ENCODE results near the gene PPFIA1.
"Not testable (repeated sequence)": the region's sequence is repeated elsewhere in the genome, so short reads cannot be mapped to it uniquely, and the experiment has no call there.

Gene PPFIA1

GRCh38 chr11:70251659-70252321 lies 18.7 kb upstream of the PPFIA1 start:
- DNase-seq (ENCODE audit: low read depth in 2 of 3, low spot score in 2 of 3), result no peak

- DNase-seq (ENCODE audit: low read depth in 2 of 3, low spot score in 2 of 3), result no peak
Measured at GRCh38 chr11:70252844-70253243, 17.6 kb upstream of the PPFIA1 start.

- no peak for DNase-seq (ENCODE audit: low read depth in 2 of 3, low spot score in 2 of 3)
Measured at GRCh38 chr11:70255477-70256116, 14.9 kb upstream of the PPFIA1 start.

- DNase-seq (ENCODE audit: low read depth in 2 of 3, low spot score in 2 of 3), result not testable (repeated sequence)
Measured at GRCh38 chr11:70259077-70259476, 11.4 kb upstream of the PPFIA1 start.

GRCh38 chr11:70262951-70263350 lies 7.5 kb upstream of the PPFIA1 start:
- no peak for DNase-seq (ENCODE audit: low read depth in 2 of 3, low spot score in 2 of 3)

GRCh38 chr11:70263363-70263762 lies 7.1 kb upstream of the PPFIA1 start:
- DNase-seq (ENCODE audit: low read depth in 2 of 3, low spot score in 2 of 3), result no peak

- DNase-seq (ENCODE audit: low read depth in 2 of 3, low spot score in 2 of 3), result no peak
Measured at GRCh38 chr11:70265341-70265740, 5.1 kb upstream of the PPFIA1 start.

GRCh38 chr11:70267405-70267950 lies 3.0 kb upstream of the PPFIA1 start:
- no peak for DNase-seq (ENCODE audit: low read depth in 2 of 3, low spot score in 2 of 3)

- no peak for DNase-seq (ENCODE audit: low read depth in 2 of 3, low spot score in 2 of 3)
Measured at GRCh38 chr11:70268526-70268925, 2.0 kb upstream of the PPFIA1 start.

GRCh38 chr11:70270877-70271648 lies 573 bp downstream of the PPFIA1 start:
- DNase-seq (ENCODE audit: low read depth in 2 of 3, low spot score in 2 of 3), result peak in 2 of 3 experiments; percentile 7 to 17

GRCh38 chr11:70271649-70271953 lies 1.1 kb downstream of the PPFIA1 start:
- DNase-seq (ENCODE audit: low read depth in 2 of 3, low spot score in 2 of 3), result no peak

GRCh38 chr11:70272009-70272408 lies 1.5 kb downstream of the PPFIA1 start:
- DNase-seq (ENCODE audit: low read depth in 2 of 3, low spot score in 2 of 3), result no peak

- DNase-seq (ENCODE audit: low read depth in 2 of 3, low spot score in 2 of 3), result no peak
Measured at GRCh38 chr11:70278994-70279393, 8.5 kb downstream of the PPFIA1 start.

GRCh38 chr11:70281156-70281609 lies 10.7 kb downstream of the PPFIA1 start:
- no peak for DNase-seq (ENCODE audit: low read depth in 2 of 3, low spot score in 2 of 3)

GRCh38 chr11:70282012-70282411 lies 11.5 kb downstream of the PPFIA1 start:
- DNase-seq (ENCODE audit: low read depth in 2 of 3, low spot score in 2 of 3), result no peak

- no peak for DNase-seq (ENCODE audit: low read depth in 2 of 3, low spot score in 2 of 3)
Measured at GRCh38 chr11:70288721-70289120, 18.2 kb downstream of the PPFIA1 start.

GRCh38 chr11:70289582-70289981 lies 19.1 kb downstream of the PPFIA1 start:
- no peak for DNase-seq (ENCODE audit: low read depth in 2 of 3, low spot score in 2 of 3)

GRCh38 chr11:70290361-70291065 lies 20.0 kb downstream of the PPFIA1 start:
- DNase-seq (ENCODE audit: low read depth in 2 of 3, low spot score in 2 of 3), result no peak

GRCh38 chr11:70292166-70292565 lies 21.7 kb downstream of the PPFIA1 start:
- DNase-seq (ENCODE audit: low read depth in 2 of 3, low spot score in 2 of 3), result no peak

- DNase-seq (ENCODE audit: low read depth in 2 of 3, low spot score in 2 of 3), result no peak
Measured at GRCh38 chr11:70292863-70293262, 22.4 kb downstream of the PPFIA1 start.

- DNase-seq (ENCODE audit: low read depth in 2 of 3, low spot score in 2 of 3), result not testable (repeated sequence)
Measured at GRCh38 chr11:70295166-70295565, 24.7 kb downstream of the PPFIA1 start.
